ENCODE measurements around the gene KIAA1328. TPM values are rescaled to one million over a fixed set of nuclear protein-coding genes. Genes with fewer than 3 reads are reported as not detected.

The KIAA1328 gene
- total and polyA plus RNA-seq, 8 donors, result 1.9 to 21.7 (median 10.7) TPM

GRCh38 chr18:37033419-37033818 lies 204.5 kb downstream of the KIAA1328 start:
- Histone ChIP-seq H3K27me3 (no peaks in the 10 kb centered on the region), H3K36me3 (peaks cover 0 to 13% (median 0%) of the 10 kb centered on the region in 4 donors), H3K9me3 (peaks cover 0 to 16% (median 3%) of the 10 kb centered on the region in 4 donors), H3K4me1 (no peaks in the 10 kb centered on the region), H3K4me3 (no peak overlapping the region), H3K27ac (no peak overlapping the region)
- TF ChIP-seq POLR2AphosphoS5 (IDR thresholded peaks at IDR 0.05) (no peak), EP300 (IDR thresholded peaks at IDR 0.05) (no peak), CTCF (IDR thresholded peaks at IDR 0.05) (no peak), POLR2A (IDR thresholded peaks at IDR 0.05) (no peak)
- intact Hi-C loops (cut with DNase I; ENCODE audit: low total_unique reads), result no loop called here
- 80 to 96% (median 89%) methylated on average over 2 of the region's 2 CpGs for WGBS, 5 donors
- DNase-seq, result no peak

- DNase-seq, result no peak
- Histone ChIP-seq H3K4me1 (no peaks in the 10 kb centered on the region), H3K27me3 (no peaks in the 10 kb centered on the region), H3K9me3 (peaks cover 0 to 29% (median 20%) of the 10 kb centered on the region in 4 donors), H3K27ac (no peak overlapping the region), H3K4me3 (no peak overlapping the region), H3K36me3 (peaks cover 0 to 11% (median 3%) of the 10 kb centered on the region in 4 donors)
- intact Hi-C loops (cut with DNase I; ENCODE audit: low total_unique reads), result no loop called here
- 97 to 100% (median 98%) methylated on average over 2 of the region's 2 CpGs for WGBS, 5 donors
- TF ChIP-seq CTCF (IDR thresholded peaks at IDR 0.05), result no peak
- TF ChIP-seq POLR2A (IDR thresholded peaks at IDR 0.05), result no peak
- TF ChIP-seq EP300 (IDR thresholded peaks at IDR 0.05), result no peak
- no peak for TF ChIP-seq POLR2AphosphoS5 (IDR thresholded peaks at IDR 0.05)
These were observed 213.5 kb downstream of the KIAA1328 start for GRCh38 chr18:37042381-37042780.

GRCh38 chr18:37055137-37055802 lies 226.3 kb downstream of the KIAA1328 start:
- intact Hi-C loops (cut with DNase I; ENCODE audit: low total_unique reads), result no loop called here
- Histone ChIP-seq H3K36me3 (no peaks in the 10 kb centered on the region), H3K4me1 (no peaks in the 10 kb centered on the region), H3K27ac (no peak overlapping the region), H3K27me3 (no peaks in the 10 kb centered on the region), H3K9me3 (peaks cover 0 to 4% (median 0%) of the 10 kb centered on the region in 4 donors), H3K4me3 (no peak overlapping the region)
- TF ChIP-seq EP300 (IDR thresholded peaks at IDR 0.05) (no peak), POLR2AphosphoS5 (IDR thresholded peaks at IDR 0.05) (no peak), POLR2A (IDR thresholded peaks at IDR 0.05) (no peak), CTCF (IDR thresholded peaks at IDR 0.05) (no peak)
- no peak for DNase-seq
- 75 to 79% (median 78%) methylated on average over 3 of the region's 3 CpGs for WGBS, 5 donors

GRCh38 chr18:37064187-37064586 lies 235.3 kb downstream of the KIAA1328 start:
- peaks cover 0 to 4% (median 0%) of the 10 kb centered on the region in 4 donors for H3K9me3 ChIP-seq
- WGBS, 5 donors, result 95 to 100% (median 98%) methylated on average over 3 of the region's 3 CpGs
- no peaks in the 10 kb centered on the region for H3K27me3 ChIP-seq
- no peak for TF ChIP-seq CTCF (IDR thresholded peaks at IDR 0.05)
- TF ChIP-seq POLR2AphosphoS5 (IDR thresholded peaks at IDR 0.05), result no peak
- no peak for TF ChIP-seq POLR2A (IDR thresholded peaks at IDR 0.05)
- no peak for TF ChIP-seq EP300 (IDR thresholded peaks at IDR 0.05)
- peaks cover 0 to 16% (median 7%) of the 10 kb centered on the region in 4 donors for H3K4me1 ChIP-seq
- peak overlapping the region in 1 of 5 donors; percentile 60 for H3K27ac ChIP-seq
- peaks cover 0 to 13% (median 5%) of the 10 kb centered on the region in 4 donors for H3K36me3 ChIP-seq
- intact Hi-C loops (cut with DNase I; ENCODE audit: low total_unique reads), result no loop called here
- DNase-seq, result no peak
- no peak overlapping the region for H3K4me3 ChIP-seq

All from stomach (tissue), 9 donors.